NCI-H1694 (cell line): ENCODE results near the gene CD47.

ENCODE experiments used
- DNase-seq: peaks from one replicate; lab custom pipeline; 2025; lab: John Stamatoyannopoulos, UW

CD47 gene

DNA sequence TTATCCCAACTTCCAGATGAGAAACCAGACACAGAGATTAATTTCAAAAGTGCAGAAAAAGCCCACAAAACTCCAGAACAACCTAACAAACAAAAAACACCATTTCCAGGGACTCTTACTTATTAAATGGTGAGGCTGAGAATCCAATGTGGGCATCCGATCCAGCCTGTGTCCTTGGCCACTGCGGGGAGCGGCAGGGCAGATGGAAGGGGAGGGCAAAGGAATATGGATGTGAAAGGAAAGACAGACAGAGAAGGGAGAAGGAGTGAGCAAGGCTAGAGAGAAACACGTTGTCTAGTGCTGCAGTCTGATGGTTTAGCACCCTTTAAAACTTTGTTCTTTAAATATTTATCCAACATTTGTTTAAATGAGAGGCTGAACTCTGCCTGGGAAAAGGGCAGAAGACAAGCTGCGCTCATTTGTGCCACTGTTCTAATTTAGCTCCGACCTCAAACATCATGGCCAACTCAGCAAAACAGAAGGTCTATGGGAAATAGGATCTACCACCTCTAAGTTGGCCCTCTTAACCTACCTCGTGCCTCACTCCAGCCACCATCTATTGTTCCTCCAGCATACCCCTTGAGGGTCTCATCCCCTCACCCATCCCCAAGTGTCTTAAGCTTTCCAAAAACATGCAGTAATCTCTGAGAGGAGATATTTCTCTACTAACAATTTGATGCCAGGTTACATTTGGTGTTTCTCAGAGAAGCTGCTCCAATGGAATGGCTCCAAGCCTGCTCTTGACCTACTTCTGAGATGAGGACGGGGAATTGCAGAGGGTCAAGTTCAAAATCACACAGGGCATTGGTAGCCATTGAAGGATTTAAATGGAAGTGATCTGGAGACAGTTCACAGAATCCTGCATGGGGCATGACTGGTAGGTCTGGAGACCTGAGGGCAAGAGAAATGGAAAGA is 77.4 kb downstream of the CD47 start:
- no peak for DNase-seq

DNA sequence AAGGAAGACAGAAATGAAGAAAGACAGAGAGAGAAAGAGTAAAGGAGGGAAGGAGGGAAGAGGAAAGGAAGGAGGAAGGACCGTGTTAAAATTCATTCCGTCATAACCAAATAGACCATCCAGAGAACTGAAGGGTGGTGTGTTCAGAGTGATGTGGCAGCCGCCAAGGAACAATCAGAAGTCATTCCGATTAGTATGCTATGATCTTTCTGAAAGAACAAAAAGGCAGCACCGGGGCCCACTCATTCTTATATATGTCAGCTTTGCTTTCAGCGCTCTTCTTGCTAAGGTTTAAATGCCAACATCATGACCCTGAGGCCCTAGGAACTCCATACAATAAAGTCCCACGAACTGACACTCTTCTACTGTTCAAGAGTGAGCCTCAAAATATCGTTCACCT is 78.5 kb downstream of the CD47 start:
- no peak for DNase-seq

DNA sequence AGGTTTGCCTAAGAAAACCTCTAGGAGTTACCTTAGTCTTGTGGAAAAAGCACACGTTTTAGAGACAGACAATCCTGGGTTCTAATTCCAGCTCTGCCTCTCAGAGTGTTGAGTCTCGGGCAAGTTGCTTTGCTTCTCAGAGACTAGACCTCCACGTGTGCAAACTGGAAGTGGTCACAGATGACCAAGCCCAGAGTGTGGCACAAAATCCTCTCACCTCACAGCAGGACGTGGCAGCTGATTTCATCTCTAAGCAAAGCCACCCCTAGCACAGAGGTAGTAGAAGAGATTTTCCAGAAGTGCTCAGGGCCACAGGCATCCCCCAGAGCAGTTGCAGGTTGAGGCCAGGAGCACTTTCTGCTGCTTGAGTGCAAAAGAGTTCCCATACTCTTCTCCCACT is 79.2 kb downstream of the CD47 start:
- no peak for DNase-seq

DNA sequence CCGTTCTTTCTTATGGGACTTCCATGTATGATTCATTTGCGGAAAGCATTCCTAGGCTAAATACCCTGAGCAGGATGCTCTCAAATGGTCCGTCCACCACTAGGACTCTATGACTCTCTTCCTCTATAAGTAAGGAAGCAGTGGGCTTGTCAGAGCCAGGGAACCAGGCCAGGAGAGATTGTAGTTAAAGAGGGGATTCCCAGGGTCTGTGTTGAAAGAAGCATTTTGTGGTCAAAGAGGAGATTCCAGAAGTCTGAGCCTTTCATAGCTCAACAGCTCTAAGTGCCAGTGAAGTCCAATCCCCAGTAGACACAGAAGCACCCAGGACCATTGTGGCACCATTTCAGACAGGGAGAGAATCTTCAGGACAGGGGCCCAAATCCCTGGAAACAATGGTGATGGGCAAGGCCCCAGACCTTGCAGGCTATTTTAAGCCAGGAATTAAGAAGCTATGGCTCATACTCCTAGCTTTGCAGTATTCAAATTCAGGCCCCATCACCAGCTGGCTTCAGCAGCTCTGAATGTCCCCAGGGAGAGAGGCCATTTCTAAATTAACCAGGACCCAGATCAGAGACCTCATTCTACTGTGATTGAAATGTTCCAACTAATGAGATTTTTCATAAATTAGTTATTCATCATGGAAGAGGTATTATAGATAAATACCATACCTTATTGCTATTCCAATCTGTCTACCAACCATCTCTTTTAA is 81.7 kb downstream of the CD47 start:
- no peak for DNase-seq

DNA sequence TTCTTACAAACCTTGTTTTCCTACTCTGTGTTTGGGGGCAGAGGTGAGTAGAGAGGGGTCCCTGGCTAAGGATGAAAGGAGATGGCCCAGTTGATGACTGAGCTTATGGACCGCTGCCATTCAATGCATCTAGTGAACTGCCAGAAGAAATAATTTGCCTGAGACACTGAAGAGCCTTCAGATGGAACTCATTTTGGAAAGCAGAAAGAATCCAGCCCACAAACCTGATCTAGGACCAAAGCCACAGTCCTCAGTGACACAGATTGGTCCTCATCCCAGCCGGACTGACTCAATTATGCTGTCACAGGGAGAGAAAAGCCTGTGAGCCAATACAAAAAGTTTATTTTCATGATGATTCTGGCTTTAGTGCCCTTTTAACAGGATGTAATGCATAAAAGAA is 82.7 kb downstream of the CD47 start:
- DNase-seq: no peak

DNA sequence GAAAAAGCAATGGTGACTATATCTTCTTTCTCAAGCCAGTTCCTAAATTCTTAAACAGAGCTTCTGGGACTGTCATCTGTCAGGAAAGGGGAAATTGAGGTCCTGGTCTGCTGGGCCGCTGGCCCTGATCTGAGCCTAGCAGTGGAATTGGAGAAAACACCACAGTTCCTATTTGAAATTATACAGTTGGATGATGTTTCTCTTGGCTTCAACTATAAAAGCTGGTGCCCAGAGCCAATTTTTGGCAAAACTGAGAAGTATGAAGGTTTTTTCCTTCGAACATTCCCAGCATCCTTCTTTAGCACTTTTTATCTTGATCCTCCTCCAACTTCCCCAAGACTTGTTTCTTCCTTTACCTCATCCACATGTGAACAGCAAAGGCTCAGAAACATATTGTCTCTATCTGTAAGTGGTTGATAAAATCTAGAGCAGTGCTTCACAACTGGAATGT is 83.9 kb downstream of the CD47 start:
- no peak for DNase-seq

DNA sequence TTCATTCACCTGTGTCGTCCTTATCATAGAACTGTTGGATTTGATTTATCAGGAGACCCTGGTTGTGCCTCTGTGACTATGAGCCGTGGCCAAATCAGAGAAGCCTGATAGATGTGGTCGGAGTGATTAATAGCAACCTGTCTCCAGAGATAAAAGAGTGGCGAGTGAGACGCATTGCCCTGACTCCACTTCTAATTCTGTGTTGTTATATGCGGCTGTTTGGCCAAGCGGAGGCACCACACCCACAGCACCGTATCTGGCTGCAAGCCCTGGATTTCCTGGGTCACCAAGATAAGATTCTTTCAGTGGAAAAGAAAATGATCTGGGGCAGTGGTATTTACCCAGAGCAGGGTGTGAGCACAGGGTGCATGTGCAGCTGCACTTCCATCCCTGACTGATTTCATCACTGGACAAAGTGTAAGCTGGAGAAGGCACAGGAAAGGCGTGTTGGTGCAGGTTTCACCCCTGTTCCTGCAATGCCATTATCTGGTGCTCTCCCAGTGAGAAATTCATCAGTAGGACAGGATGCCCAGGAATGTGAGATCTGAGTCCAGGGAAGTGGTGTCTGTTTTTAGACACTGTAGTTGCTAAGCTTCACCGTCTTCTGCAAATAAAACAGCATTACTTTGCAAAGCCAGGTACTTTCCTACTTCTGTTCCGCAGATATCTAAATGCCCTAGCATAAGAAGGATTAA is 84.6 kb downstream of the CD47 start:
- DNase-seq: no peak

DNA sequence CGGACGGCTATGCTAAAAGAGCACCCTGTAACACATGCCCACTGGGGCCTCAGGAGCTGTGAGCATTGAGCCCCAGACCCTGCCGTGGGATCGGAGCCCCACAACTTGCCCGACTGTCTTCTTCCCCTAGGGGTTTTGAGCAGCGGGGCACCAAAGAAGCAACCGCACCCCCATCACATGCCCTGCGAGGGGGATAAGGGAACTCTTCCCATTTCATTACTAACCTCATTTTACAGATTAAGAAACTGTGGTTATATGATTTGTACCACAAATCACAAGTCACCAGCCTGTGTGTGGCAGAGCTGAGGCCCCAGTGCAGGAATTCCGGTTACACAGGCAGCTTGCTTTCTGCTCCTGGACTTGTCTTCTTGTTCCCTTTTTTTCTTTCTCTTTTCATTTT is 86.2 kb downstream of the CD47 start:
- DNase-seq: no peak

DNA sequence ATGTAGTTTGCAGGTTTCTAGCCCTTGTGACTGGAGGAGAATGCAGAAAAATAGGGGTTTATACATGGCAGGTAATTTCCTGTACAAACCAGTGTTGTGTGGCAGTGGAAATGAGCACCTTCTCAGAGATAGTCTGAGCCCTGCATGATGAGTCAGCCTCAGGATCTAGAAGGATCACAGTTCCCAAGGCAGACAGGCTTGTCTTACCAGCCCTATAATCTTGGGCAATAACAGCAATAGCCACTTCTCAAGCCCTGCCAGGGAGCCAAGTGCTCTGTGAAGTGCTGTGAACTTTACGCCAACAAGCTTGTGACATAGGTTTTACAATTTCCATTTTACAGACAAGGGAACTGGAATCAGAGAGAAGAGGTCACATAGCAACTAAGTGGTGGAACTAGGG is 89.4 kb downstream of the CD47 start:
- DNase-seq: no peak

DNA sequence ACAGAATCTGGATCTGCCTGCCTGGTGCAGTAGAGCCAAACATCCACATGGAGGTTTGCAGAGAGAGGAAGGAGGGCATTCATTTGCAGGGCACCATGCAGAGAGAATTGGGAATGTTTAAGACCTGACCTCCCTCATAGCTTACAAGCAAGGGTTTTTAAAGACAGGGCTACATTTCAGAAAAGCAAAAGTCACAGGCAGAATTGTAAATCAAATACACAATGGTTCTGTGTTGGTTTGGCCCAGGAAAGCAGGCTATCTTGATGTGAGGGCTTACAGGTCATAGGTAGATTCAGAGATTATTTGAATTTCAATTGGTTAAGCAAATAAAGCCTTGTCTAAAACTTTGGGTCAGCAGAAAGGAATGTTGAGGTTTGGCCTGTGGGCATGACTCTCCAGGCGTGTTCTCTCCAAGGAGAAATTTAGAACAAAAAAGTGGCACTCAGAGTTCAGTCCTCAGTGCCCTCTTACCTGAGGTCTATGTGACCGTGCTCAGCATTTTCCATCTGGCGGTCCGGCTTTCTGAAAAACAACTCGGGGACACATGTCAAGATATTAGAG is 91.5 kb downstream of the CD47 start:
- no peak for DNase-seq

DNA sequence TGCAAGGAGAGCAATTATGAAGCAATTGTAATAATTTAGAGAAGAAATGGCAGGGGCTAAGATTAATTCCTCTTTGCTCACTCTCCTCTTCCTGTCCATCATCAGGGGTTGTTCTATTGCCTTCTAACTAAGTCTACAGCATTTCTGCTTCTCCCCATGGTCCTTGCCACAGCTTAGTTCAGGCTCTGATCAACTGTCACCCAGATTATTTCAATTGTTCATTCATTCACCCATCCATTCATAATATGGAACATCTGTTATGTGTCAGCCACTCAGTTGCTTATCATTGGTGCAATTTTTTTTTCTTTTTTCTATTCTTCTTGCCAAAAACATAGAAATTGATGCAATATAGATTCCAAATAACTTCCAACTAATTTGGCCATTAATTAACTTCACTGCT is 93.2 kb downstream of the CD47 start:
- DNase-seq: peak; percentile 80

DNA sequence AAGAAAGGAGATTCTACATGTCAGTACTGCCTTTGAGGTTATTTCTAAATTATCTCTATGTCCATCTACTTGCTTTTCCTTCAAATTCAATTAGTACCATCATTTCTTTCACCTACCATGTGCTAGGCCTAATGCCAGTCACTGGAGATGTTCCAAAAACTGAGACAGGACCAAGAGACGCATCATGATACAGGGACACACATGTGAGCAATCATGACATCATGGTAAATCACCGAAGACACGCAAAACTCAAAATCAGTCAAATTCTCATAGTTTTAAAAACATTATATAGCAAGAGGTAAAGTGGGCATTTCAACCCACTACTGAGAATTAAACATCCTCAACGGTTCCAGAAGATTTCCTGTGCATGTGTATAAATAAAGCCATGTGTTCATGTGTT is 95.0 kb downstream of the CD47 start:
- DNase-seq: no peak

DNA sequence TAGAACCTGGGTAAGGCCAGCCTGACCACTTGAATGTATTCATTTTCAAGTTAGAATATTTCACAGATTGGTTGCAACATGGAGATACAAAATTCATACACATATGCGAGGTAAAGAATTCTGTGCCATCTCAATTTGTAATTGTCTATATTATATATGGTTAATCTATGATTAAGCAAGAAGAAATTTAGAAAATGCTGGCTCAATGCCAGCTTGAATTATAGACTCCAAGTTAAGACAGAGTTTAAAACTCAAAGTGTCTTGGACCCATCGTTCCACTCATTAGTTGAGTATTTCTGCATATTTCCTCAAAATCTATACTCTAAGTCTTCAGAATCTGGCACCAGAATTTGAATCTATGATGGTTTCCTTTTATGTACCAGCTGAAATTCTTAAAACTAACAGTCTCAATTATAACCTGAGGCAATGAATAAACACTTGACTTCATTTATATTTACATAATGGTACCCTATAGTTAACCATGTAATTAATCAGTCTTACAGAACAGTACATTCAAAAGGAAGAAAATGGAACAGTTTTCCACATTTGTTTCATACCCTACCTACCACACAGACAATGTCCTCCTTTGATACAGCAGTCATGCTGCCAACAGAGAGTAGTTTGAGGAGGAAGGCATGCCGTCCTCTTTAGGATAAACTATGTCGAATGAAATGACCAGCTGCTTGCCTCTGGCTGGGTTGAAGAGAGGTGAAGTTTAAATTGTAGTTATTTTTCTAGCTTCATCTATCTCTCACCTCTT is 95.7 kb downstream of the CD47 start:
- no peak for DNase-seq

DNA sequence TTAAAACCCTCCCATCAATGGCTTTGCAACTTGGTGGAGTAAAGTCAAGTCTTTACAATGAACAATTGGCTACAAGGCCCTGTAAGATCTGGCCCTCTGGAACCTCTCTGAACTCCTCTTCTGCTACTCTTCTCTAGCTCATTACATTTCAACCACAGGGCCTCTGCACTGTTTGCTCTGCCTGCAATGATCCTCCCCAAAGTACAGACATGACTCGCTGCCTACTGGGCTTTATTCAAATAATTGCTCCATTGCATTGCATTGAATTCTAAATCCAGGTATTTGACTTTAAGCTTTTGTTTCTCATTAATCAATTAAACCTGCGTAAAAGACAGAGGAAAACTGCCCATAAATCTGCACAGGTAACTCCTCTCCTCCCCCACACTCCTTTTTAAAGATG is 96.7 kb downstream of the CD47 start:
- no peak for DNase-seq

DNA sequence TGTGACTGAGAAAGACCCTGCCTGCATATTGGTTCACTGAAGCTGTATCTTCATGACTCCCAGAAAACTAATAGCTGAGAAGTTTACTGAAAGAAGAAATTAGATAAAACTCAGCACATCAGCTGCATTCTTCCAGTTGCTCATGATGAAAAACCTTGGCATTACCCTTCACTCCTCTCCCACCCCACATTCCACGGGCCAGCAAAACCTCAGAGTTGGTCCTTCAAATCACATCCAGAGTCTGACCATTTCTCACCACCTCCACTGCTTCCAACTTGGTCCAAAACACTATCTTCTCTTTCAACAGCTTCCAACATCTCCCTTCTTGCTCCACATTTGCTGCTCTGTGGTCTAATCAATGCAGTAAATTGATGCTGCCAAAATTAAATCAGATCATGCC is 97.1 kb downstream of the CD47 start:
- DNase-seq: no peak
